Testis (tissue), 3 donors: ENCODE measurements around the gene TENT4B. TPM values are rescaled to one million over a fixed set of nuclear protein-coding genes. Genes with fewer than 3 reads are reported as not detected.

Source experiments
- DNase-seq: peaks from one replicate; pipeline ENCODE4 v3.0.0-alpha.2; 2019
- H3K27ac ChIP-seq, 2 donors: fragments of 200-600 bp; sonication (generic); one replicate each; pipeline ENCODE4 v1.5.1; 2019
- H3K27me3 ChIP-seq: fragments of 200-600 bp; sonication (generic); one replicate; pipeline ENCODE4 v1.5.1; 2019
- H3K36me3 ChIP-seq: fragments of 200-600 bp; sonication (generic); one replicate; pipeline ENCODE4 v1.5.1; 2017; ENCODE audit warnings: low read depth; ENCODE audit errors: missing control alignments
- H3K4me1 ChIP-seq: fragments of 200-600 bp; sonication (generic); one replicate; pipeline ENCODE4 v1.5.1; 2019
- H3K4me3 ChIP-seq, 2 donors: fragments of 200-600 bp; sonication (generic); one replicate each; pipeline ENCODE4 v1.5.1; 2017 to 2019
- H3K9me3 ChIP-seq: fragments of 200-600 bp; sonication (generic); one replicate; pipeline ENCODE4 v1.5.1; 2017
- CTCF ChIP-seq, 3 experiments: fragments of 450-650 bp in 2 of 3; fragments of 200-600 bp in 1 of 3; sonication (generic) in 1 of 3; IDR thresholded peaks; one replicate each; pipeline ENCODE4 v1.5.1; 2016 to 2019; ENCODE audit warnings: antibody characterized with exemption in 3 of 3, mild to moderate bottlenecking in 2 of 3, moderate library complexity in 1 of 3
- POLR2A ChIP-seq: fragments of 450-650 bp; IDR thresholded peaks from one replicate; pipeline ENCODE4 v1.6.1; 2017; ENCODE audit warnings: antibody characterized with exemption, mild to moderate bottlenecking, moderate library complexity
- WGBS, 2 donors: methylation state at CpG; one replicate each; pipeline ENCODE4 v1.1.5; 2018; 5-methylcytosine and 5-hydroxymethylcytosine counted together
- intact Hi-C: fragments of 100-400 bp; cut with DNase I; formaldehyde crosslinking; loops from one replicate; pipeline ENCODE4 v1.15.1; 2023; ENCODE audit warnings: low total_unique reads
- polyA plus RNA-seq: library from polyadenylated mRNA; stranded (reverse); fragments of 350-450 nt; fragmentation: Illumina TruSeq; extraction: RNeasy Lipid Tissue Mini Kit (QIAGEN cat#74804); gene quantifications from one replicate; pipeline ENCODE4 v1.2.3, GENCODE V29; 2014; ENCODE audit warnings: low read depth, low replicate concordance; ENCODE audit not compliant: insufficient read depth
- total RNA-seq, 2 donors: library from RNA; depleted of rRNA; stranded (reverse); fragments of >200 nt; gene quantifications; one replicate each; pipeline ENCODE4 v1.2.3, GENCODE V29; 2016

The TENT4B gene
- total and polyA plus RNA-seq, 3 donors from 2014 or later, result 27.5 to 56.6 (median 37.6) TPM

GRCh38 chr16:50133214-50133613 is 19.9 kb upstream of the TENT4B start:
- Histone ChIP-seq H3K4me1 (no peaks in the 10 kb centered on the region), H3K27ac (no peak overlapping the region), H3K27me3 (no peaks in the 10 kb centered on the region), H3K4me3 (no peak overlapping the region), H3K36me3 (no peaks in the 10 kb centered on the region), H3K9me3 (no peaks in the 10 kb centered on the region)
- 32 to 41% methylated on average over 2 of the region's 2 CpGs for WGBS, 2 donors
- TF ChIP-seq CTCF (IDR thresholded peaks at IDR 0.05) (no peak), POLR2A (no peak)
- no peak for DNase-seq
- intact Hi-C loops, result no loop called here

- Histone ChIP-seq H3K9me3 (no peaks in the 10 kb centered on the region), H3K27me3 (no peaks in the 10 kb centered on the region)
Observed at GRCh38 chr16:50136399-50136798, 16.7 kb upstream of the TENT4B start.

GRCh38 chr16:50137268-50137667 is 15.8 kb upstream of the TENT4B start:
- H3K27ac ChIP-seq, result no peak overlapping the region
- H3K9me3 ChIP-seq, result no peaks in the 10 kb centered on the region
- H3K4me3 ChIP-seq, result no peak overlapping the region
- no peaks in the 10 kb centered on the region for H3K4me1 ChIP-seq
- WGBS, 2 donors, result 89 to 100% methylated on average over 3 of the region's 3 CpGs
- intact Hi-C loops, result no loop called here
- TF ChIP-seq POLR2A (no peak), CTCF (IDR thresholded peaks at IDR 0.05) (no peak)
- DNase-seq, result no peak
- no peaks in the 10 kb centered on the region for H3K36me3 ChIP-seq
- H3K27me3 ChIP-seq, result no peaks in the 10 kb centered on the region

More at GRCh38 chr16:50136399-50136798, 16.7 kb upstream of the TENT4B start:
- intact Hi-C loops, result no loop called here
- Histone ChIP-seq H3K4me1 (no peaks in the 10 kb centered on the region), H3K4me3 (no peak overlapping the region), H3K27ac (no peak overlapping the region), H3K36me3 (no peaks in the 10 kb centered on the region)
- no peak for TF ChIP-seq POLR2A
- no peak for TF ChIP-seq CTCF (IDR thresholded peaks at IDR 0.05)
- DNase-seq, result no peak

- Histone ChIP-seq H3K4me1 (no peaks in the 10 kb centered on the region), H3K9me3 (no peaks in the 10 kb centered on the region), H3K27ac (no peak overlapping the region), H3K4me3 (no peak overlapping the region), H3K36me3 (no peaks in the 10 kb centered on the region), H3K27me3 (no peaks in the 10 kb centered on the region)
- intact Hi-C loops, result no loop called here
- 94 to 95% methylated on average over 1 of the region's 1 CpG for WGBS, 2 donors
- DNase-seq, result no peak
- TF ChIP-seq CTCF (IDR thresholded peaks at IDR 0.05) (no peak), POLR2A (no peak)
Observed at GRCh38 chr16:50139580-50139979, 13.5 kb upstream of the TENT4B start.

GRCh38 chr16:50144211-50144610 is 8.9 kb upstream of the TENT4B start:
- Histone ChIP-seq H3K27ac (no peak overlapping the region), H3K4me3 (no peak overlapping the region), H3K27me3 (no peaks in the 10 kb centered on the region), H3K9me3 (no peaks in the 10 kb centered on the region), H3K4me1 (peaks cover 6% of the 10 kb centered on the region), H3K36me3 (no peaks in the 10 kb centered on the region)
- DNase-seq, result no peak
- WGBS, 2 donors, result 57 to 61% methylated on average over 2 of the region's 2 CpGs
- TF ChIP-seq POLR2A (no peak), CTCF (IDR thresholded peaks at IDR 0.05) (no peak)
- intact Hi-C loops, result no loop called here
